H9 (cell line): Measurements from ENCODE around the gene BBIP1. TPM values are rescaled to one million over a fixed set of nuclear protein-coding genes. Genes with fewer than 3 reads are reported as not detected.

Experiments
- DNase-seq: peaks from one replicate; pipeline ENCODE4 v3.0.0-alpha.2; 2017
- H2AFZ ChIP-seq: one replicate; pipeline ENCODE4 v1.6.1; 2013; ENCODE audit warnings: mild to moderate bottlenecking, low read length, control low read depth, moderate library complexity
- H2AK5ac ChIP-seq: 2 replicates; pipeline ENCODE4 v1.6.1; 2013; ENCODE audit warnings: low read length, control low read depth, mixed read lengths; ENCODE audit not compliant: insufficient read length
- H2BK120ac ChIP-seq: one replicate; pipeline ENCODE4 v1.6.1; 2013; ENCODE audit warnings: low read depth, mild to moderate bottlenecking, low read length, control low read depth, inconsistent platforms; ENCODE audit not compliant: poor library complexity, severe bottlenecking
- H2BK12ac ChIP-seq: 2 replicates; pipeline ENCODE4 v1.6.1; 2013; ENCODE audit warnings: low read length, control low read depth, mixed read lengths, low read depth; ENCODE audit not compliant: insufficient read length
- H2BK15ac ChIP-seq: 2 replicates; pipeline ENCODE4 v1.6.1; 2013; ENCODE audit warnings: low read depth, low read length, control low read depth
- H2BK20ac ChIP-seq: one replicate; pipeline ENCODE4 v1.6.1; 2013; ENCODE audit warnings: low read depth, mild to moderate bottlenecking, low read length, control low read depth, inconsistent platforms; ENCODE audit not compliant: poor library complexity, severe bottlenecking
- H2BK5ac ChIP-seq: 2 replicates; pipeline ENCODE4 v1.6.1; 2013; ENCODE audit warnings: low read length, control low read depth, mixed read lengths; ENCODE audit not compliant: insufficient read length
- H3K14ac ChIP-seq: 2 replicates; pipeline ENCODE4 v1.6.1; 2013; ENCODE audit warnings: low read length, control low read depth; ENCODE audit not compliant: insufficient read depth
- H3K18ac ChIP-seq: 2 replicates; pipeline ENCODE4 v1.6.1; 2013; ENCODE audit warnings: low read depth, mild to moderate bottlenecking, mixed read lengths, low read length, control low read depth; ENCODE audit not compliant: insufficient read length
- H3K23ac ChIP-seq: 2 replicates; pipeline ENCODE4 v1.6.1; 2013; ENCODE audit warnings: low read length, control low read depth, mixed read lengths, low read depth; ENCODE audit not compliant: insufficient read length
- H3K23me2 ChIP-seq: 2 replicates; pipeline ENCODE4 v1.6.1; 2013; ENCODE audit warnings: low read depth, mild to moderate bottlenecking, mixed read lengths, low read length, control low read depth; ENCODE audit not compliant: insufficient read length, poor library complexity, severe bottlenecking
- H3K27ac ChIP-seq: 2 replicates; pipeline ENCODE4 v1.5.1; 2013; ENCODE audit warnings: low read length, control low read depth, mixed read lengths, low read depth; ENCODE audit not compliant: insufficient read length
- H3K27me3 ChIP-seq: 2 replicates; pipeline ENCODE4 v1.6.1; 2013; ENCODE audit warnings: low read length, control low read depth, inconsistent platforms; ENCODE audit not compliant: insufficient read depth
- H3K4ac ChIP-seq: 2 replicates; pipeline ENCODE4 v1.6.1; 2013; ENCODE audit warnings: low read depth, mild to moderate bottlenecking, control low read depth, inconsistent platforms, low read length, moderate library complexity
- H3K4me1 ChIP-seq: 2 replicates; pipeline ENCODE4 v1.6.1; 2013; ENCODE audit warnings: low read length, control low read depth, inconsistent platforms; ENCODE audit not compliant: insufficient read depth
- H3K4me2 ChIP-seq: 2 replicates; pipeline ENCODE4 v1.6.1; 2013; ENCODE audit warnings: low read length, control low read depth, mixed read lengths; ENCODE audit not compliant: insufficient read length, insufficient read depth
- H3K56ac ChIP-seq: 2 replicates; pipeline ENCODE4 v1.6.1; 2013; ENCODE audit warnings: low read depth, mild to moderate bottlenecking, mixed read lengths, low read length, control low read depth; ENCODE audit not compliant: insufficient read length
- H3K79me1 ChIP-seq: 2 replicates; pipeline ENCODE4 v1.6.1; 2013; ENCODE audit warnings: low read depth, mild to moderate bottlenecking, moderate library complexity, low read length, control low read depth, inconsistent platforms; ENCODE audit not compliant: insufficient read depth, poor library complexity, severe bottlenecking
- H3K79me2 ChIP-seq: 2 replicates; pipeline ENCODE4 v1.6.1; 2013; ENCODE audit warnings: low read length, control low read depth, inconsistent platforms; ENCODE audit not compliant: insufficient read depth
- H3K9ac ChIP-seq: 2 replicates; pipeline ENCODE4 v1.6.1; 2013; ENCODE audit warnings: low read length, control low read depth, mixed read lengths; ENCODE audit not compliant: insufficient read length; ENCODE audit errors: extremely low read depth
- H3K9me3 ChIP-seq: one replicate; pipeline ENCODE4 v1.6.1; 2013; ENCODE audit warnings: low read depth, low read length, inconsistent platforms; ENCODE audit not compliant: control insufficient read depth
- H3T11ph ChIP-seq: one replicate; pipeline ENCODE4 v1.6.1; 2013; ENCODE audit warnings: mild to moderate bottlenecking, low read length, control low read depth, inconsistent platforms
- H4K20me1 ChIP-seq: one replicate; pipeline ENCODE4 v1.6.1; 2013; ENCODE audit not compliant: control insufficient read depth, insufficient read length, insufficient read depth
- H4K5ac ChIP-seq: 2 replicates; pipeline ENCODE4 v1.6.1; 2013; ENCODE audit warnings: low read depth, mild to moderate bottlenecking, mixed read lengths, low read length, control low read depth; ENCODE audit not compliant: insufficient read length
- H4K8ac ChIP-seq: replicated peaks from 2 replicates; pipeline ENCODE4 v1.6.1; 2013; ENCODE audit warnings: low read length, control low read depth, mixed read lengths, low read depth; ENCODE audit not compliant: insufficient read length
- H4K91ac ChIP-seq: 2 replicates; pipeline ENCODE4 v1.6.1; 2013; ENCODE audit warnings: low read depth, mild to moderate bottlenecking, moderate library complexity, mixed read lengths, low read length, control low read depth; ENCODE audit not compliant: insufficient read length
- H3K27ac Mint-ChIP-seq, 3 experiments: 2 replicates in 2 of 3; 3 replicates in 1 of 3; pipeline ENCODE4 v1.8.0; 2020 to 2021; ENCODE audit warnings: mixed read lengths in 3 of 3, mild to moderate bottlenecking in 1 of 3, moderate library complexity in 1 of 3
- H3K27me3 Mint-ChIP-seq: 2 replicates; pipeline ENCODE4 v1.8.0; 2021; ENCODE audit warnings: low read depth, mild to moderate bottlenecking, moderate library complexity, mixed read lengths
- H3K36me3 Mint-ChIP-seq, 3 experiments: 2 replicates in 2 of 3; 3 replicates in 1 of 3; pipeline ENCODE4 v1.8.0; 2020 to 2021; ENCODE audit warnings: low read depth in 3 of 3, mixed read lengths in 3 of 3; ENCODE audit not compliant: insufficient read depth in 1 of 3
- H3K4me1 Mint-ChIP-seq, 2 experiments: 2 replicates each; pipeline ENCODE4 v1.8.0; 2020; ENCODE audit warnings: mixed read lengths in 2 of 2
- H3K4me3 Mint-ChIP-seq, 2 experiments: 2 replicates in 1 of 2; 3 replicates in 1 of 2; pipeline ENCODE4 v1.8.0; 2020 to 2021; ENCODE audit warnings: mild to moderate bottlenecking in 2 of 2, mixed read lengths in 2 of 2, moderate library complexity in 1 of 2
- H3K9me3 Mint-ChIP-seq, 2 experiments: 2 replicates in 1 of 2; 3 replicates in 1 of 2; pipeline ENCODE4 v1.8.0; 2020; ENCODE audit warnings: mild to moderate bottlenecking in 2 of 2, mixed read lengths in 2 of 2, moderate library complexity in 1 of 2
- WGBS: extraction: QIAGEN DNeasy Blood & Tissue Kit; methylation state at CpG from one replicate; pipeline ENCODE4 v1.1.7; 2013; ENCODE audit warnings: missing lambda C conversion rate, low lambda C conversion rate, mixed read lengths; ENCODE audit not compliant: insufficient read length; ENCODE audit errors: extremely low coverage; 5-methylcytosine and 5-hydroxymethylcytosine counted together
- total RNA-seq: library from RNA; stranded (reverse); gene quantifications from 2 replicates; pipeline ENCODE4 v1.2.1, GENCODE V29; 2021
- TF ChIP-seq, protein P1 (sequence below): fragments of 200-600 bp; sonication (generic); conservative IDR thresholded peaks from 3 replicates; pipeline ENCODE4 v1.8.0; 2021; ENCODE audit warnings: antibody characterized with exemption, mild to moderate bottlenecking

Gene BBIP1
- total RNA-seq, 1 experiment from 2014 or later, result 18.8 TPM

DNA sequence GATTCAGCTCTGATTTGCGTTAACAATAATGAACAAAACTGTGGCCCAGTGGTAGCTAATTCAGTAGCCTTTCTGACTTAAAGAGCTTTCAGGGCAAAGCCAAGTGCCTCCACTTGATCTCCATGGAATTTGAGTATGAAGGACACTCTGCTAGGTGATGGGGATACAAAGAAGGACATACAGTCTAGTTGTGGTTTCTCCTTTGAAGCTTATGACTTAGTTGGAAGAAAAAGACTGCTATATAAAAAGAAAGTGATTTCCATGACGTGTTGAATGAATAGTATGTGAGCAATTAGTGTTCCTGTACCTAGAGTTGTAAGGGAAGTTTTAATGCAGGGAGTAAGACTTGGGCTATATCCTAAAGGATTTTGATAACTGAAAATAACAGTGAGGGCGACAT, 39.0 kb downstream of the BBIP1 start:
- Histone ChIP-seq H3K18ac (no peak overlapping the region), H3K4me2 (no peak overlapping the region), H3K14ac (no peak overlapping the region), H4K5ac (no peak overlapping the region), H2BK5ac (no peak overlapping the region), H2BK12ac (no peak overlapping the region), H4K8ac (no peak overlapping the region), H3K27me3 (no peaks in the 10 kb centered on the region), H3T11ph (no peak overlapping the region), H4K91ac (no peak overlapping the region), H3K23ac (no peak overlapping the region), H3K9me3 (no peaks in the 10 kb centered on the region), H2BK20ac (no peak overlapping the region), H2BK120ac (no peak overlapping the region), H2AFZ (no peak overlapping the region), H3K23me2 (no peaks in the 10 kb centered on the region), H3K4me1 (no peaks in the 10 kb centered on the region), H2BK15ac (no peak overlapping the region), H3K79me1 (no peaks in the 10 kb centered on the region), H3K56ac (no peak overlapping the region), H3K79me2 (no peaks in the 10 kb centered on the region), H3K4ac (no peak overlapping the region), H4K20me1 (no peaks in the 10 kb centered on the region), H3K9ac (no peak overlapping the region), H2AK5ac (no peak overlapping the region), H3K27ac (no peak overlapping the region)
- Mint-ChIP-seq H3K36me3 (peaks cover 0 to 27% (median 10%) of the 10 kb centered on the region in 3 experiments; a peak in 4 of 7 replicates), H3K4me1 (no peaks in the 10 kb centered on the region), H3K27ac (no peak overlapping the region; a peak in 1 of 7 replicates), H3K4me3 (no peak overlapping the region), H3K27me3 (no peaks in the 10 kb centered on the region), H3K9me3 (no peaks in the 10 kb centered on the region)
- DNase-seq, result no peak
- TF ChIP-seq, protein P1, sequence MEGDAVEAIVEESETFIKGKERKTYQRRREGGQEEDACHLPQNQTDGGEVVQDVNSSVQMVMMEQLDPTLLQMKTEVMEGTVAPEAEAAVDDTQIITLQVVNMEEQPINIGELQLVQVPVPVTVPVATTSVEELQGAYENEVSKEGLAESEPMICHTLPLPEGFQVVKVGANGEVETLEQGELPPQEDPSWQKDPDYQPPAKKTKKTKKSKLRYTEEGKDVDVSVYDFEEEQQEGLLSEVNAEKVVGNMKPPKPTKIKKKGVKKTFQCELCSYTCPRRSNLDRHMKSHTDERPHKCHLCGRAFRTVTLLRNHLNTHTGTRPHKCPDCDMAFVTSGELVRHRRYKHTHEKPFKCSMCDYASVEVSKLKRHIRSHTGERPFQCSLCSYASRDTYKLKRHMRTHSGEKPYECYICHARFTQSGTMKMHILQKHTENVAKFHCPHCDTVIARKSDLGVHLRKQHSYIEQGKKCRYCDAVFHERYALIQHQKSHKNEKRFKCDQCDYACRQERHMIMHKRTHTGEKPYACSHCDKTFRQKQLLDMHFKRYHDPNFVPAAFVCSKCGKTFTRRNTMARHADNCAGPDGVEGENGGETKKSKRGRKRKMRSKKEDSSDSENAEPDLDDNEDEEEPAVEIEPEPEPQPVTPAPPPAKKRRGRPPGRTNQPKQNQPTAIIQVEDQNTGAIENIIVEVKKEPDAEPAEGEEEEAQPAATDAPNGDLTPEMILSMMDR, result no peak
- no CpG with 5 or more reads among the region's 3 CpGs for WGBS
